ENCODE measurements around the gene CLDND1. TPM values are rescaled to one million over a fixed set of nuclear protein-coding genes. Genes with fewer than 3 reads are reported as not detected.

The CLDND1 gene
- 100 to 1,000 TPM; 190 to 198 TPM for total RNA-seq

DNA sequence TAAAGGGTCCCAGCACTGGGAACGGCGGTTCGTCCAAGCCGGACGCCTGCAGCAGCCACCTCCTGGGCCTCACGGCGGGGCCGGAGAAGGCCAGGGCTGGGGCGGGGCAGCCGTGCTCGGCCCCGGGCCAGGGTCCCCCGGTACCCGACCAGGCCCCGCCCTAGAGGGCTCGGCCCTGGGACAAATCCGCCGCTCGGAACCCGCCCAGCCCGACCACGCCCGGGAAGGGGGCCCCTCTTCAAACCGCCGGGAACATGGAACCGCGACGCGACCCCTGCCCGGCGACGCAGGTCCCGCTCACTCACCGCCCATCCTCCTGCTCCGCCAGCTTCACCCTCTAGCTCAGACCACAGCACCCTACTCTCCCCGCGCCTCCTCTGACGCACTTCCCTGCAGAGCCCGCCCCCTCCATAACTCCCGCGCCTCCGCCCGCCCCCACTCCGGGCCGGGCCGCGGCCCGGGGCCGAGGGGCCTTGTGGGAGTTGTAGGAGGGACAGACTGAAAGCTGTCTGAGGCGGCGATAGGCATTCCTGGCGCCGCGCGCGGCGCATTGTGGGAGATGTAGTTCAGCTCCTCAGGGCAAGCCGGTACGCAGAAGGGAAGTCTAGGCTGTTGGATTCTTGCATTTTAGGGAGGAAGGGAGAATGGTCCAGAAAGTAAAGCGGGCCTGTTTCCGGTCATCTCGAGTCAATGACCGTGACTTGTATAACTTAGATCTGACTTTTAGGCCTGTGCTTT, at the start of gene CLDND1:
CLDND1 (minus strand) TSS at position 359 of the 738 bp plus-strand sequence. CDS start 1,478 bp downstream, outside the sequence.
- ChIA-PET POLR2A (interaction anchor here (1.0 to 3.4 kb wide), 13 partner anchors 8 to 50 kb away, joined by 3 to 27 read pairs (median 4); partner anchors contain the start of gene GPR15), CTCF (interaction anchor here (0.6 to 2.6 kb wide), 11 partner anchors 10 to 75 kb away, joined by 3 to 10 read pairs (median 4); partner anchors contain the start of gene CPOX)
- Mint-ChIP-seq H3K4me1 (ENCODE audit: low read depth) (peaks cover 59% of the 10 kb centered on the region), H3K4me3 (peak within 1 kb of the TSS; percentile 89), H3K27me3 (no peaks in the 10 kb centered on the region), H3K27ac (peak within 1 kb of the TSS; percentile 95), H3K36me3 (ENCODE audit: low read depth) (peaks cover 53% of the 10 kb centered on the region), H3K9me3 (peaks cover 1% of the 10 kb centered on the region)
- TF ChIP-seq, protein P1, sequence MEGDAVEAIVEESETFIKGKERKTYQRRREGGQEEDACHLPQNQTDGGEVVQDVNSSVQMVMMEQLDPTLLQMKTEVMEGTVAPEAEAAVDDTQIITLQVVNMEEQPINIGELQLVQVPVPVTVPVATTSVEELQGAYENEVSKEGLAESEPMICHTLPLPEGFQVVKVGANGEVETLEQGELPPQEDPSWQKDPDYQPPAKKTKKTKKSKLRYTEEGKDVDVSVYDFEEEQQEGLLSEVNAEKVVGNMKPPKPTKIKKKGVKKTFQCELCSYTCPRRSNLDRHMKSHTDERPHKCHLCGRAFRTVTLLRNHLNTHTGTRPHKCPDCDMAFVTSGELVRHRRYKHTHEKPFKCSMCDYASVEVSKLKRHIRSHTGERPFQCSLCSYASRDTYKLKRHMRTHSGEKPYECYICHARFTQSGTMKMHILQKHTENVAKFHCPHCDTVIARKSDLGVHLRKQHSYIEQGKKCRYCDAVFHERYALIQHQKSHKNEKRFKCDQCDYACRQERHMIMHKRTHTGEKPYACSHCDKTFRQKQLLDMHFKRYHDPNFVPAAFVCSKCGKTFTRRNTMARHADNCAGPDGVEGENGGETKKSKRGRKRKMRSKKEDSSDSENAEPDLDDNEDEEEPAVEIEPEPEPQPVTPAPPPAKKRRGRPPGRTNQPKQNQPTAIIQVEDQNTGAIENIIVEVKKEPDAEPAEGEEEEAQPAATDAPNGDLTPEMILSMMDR (IDR thresholded peaks at IDR 0.05) = no peak
- peak; percentile 96 for ATAC-seq
- peak; percentile 97 for DNase-seq
- intact Hi-C loops (cut with micrococcal nuclease) = loop anchor here (2.0 kb wide), 4 partner anchors 18 to 484 kb away; no protein-coding TSS in a partner anchor

DNA sequence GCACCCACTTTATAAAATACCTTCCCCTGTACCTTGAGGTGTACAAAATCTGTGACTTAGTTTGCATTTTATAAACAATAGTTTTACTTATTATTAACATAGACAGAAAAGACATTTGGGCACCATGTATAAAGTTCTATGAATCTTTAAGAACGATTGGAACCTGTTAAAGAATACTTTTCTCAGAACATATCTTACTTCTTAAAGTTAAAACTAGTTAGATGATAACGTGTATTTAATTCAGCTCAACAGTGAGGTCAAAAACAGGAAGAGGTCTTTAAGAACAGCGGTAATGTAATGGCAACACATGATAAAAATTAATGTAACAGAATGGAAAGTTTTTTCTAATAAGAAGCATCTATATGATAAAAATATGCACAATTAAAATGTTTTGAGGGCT, 45.7 kb upstream of the CLDND1 start:
- ATAC-seq (no peak), DNase-seq (no peak)
- Mint-ChIP-seq H3K9me3 (peaks cover 10% of the 10 kb centered on the region), H3K4me3 (no peak overlapping the region), H3K36me3 (ENCODE audit: low read depth) (peaks cover 15% of the 10 kb centered on the region), H3K4me1 (ENCODE audit: low read depth) (peaks cover 71% of the 10 kb centered on the region), H3K27ac (peak overlapping the region; percentile 45), H3K27me3 (no peaks in the 10 kb centered on the region)
- ChIA-PET POLR2A (interaction anchor here (0.6 kb wide), 1 partner anchor 59 kb away, joined by 5 read pairs; no protein-coding TSS in a partner anchor), CTCF (no interaction called here)
- intact Hi-C loops (cut with micrococcal nuclease) = no loop called here
- TF ChIP-seq, protein P1 (IDR thresholded peaks at IDR 0.05) = no peak

DNA sequence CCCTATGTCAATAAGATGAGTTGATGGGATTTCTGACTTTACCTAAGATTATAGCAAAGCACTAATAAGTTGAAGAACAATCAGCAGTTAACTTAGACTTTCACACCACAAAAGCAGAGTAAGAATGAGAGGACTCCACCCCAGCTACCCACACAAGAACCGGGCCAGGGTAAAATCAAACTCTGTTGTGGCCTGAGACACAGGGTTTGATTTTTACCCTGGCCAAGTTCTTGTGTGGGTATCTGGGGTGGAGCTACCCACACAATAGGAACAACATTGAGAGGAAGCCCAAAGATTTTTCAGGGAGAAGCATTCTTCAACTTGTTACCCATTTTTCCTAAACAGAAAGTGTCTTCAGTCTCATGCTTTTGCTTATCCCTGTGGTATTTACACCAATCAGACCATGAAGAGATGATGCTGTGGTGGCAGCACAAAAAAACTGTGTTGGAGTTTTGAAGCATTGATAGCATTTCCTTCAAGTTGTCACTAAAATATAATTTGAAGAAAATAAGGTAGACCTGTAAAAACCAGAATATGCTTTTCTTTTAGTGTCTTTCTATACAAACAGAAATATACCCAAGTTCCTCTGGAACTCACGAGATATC, 45.1 kb upstream of the CLDND1 start:
- ChIA-PET CTCF (no interaction called here), POLR2A (interaction anchor here (0.6 kb wide), 1 partner anchor 60 kb away, joined by 5 read pairs; no protein-coding TSS in a partner anchor)
- Mint-ChIP-seq H3K27ac (peak overlapping the region; percentile 81), H3K4me1 (ENCODE audit: low read depth) (peaks cover 71% of the 10 kb centered on the region), H3K4me3 (no peak overlapping the region), H3K9me3 (peaks cover 10% of the 10 kb centered on the region), H3K27me3 (no peaks in the 10 kb centered on the region), H3K36me3 (ENCODE audit: low read depth) (peaks cover 15% of the 10 kb centered on the region)
- intact Hi-C loops (cut with micrococcal nuclease) = no loop called here
- peak; percentile 49 for DNase-seq
- TF ChIP-seq, protein P1 (IDR thresholded peaks at IDR 0.05) = no peak
- peak; percentile 26 for ATAC-seq

DNA sequence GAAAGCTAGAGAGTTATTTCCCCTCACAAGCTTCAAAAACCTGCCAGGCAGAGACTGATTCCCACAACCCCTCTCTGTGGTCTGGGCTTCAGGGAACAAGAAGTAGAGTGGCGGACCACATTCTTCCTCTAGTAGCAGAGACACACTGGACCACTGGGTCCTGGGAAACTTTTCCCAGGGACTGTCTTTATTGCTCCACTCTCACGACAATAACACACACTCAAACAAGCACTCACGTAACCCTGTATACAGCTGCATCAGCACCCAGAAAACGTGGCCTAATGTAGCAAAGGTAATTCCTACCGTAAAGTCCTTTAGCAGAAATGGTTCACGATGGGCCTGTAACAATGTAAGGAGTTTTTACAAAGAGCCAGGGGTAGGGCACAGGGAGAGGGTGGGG, 43.1 kb upstream of the CLDND1 start:
- ChIA-PET CTCF (interaction anchor here (0.7 to 1.2 kb wide), 5 partner anchors 12 to 43 kb away, joined by 3 to 4 read pairs (median 3); partner anchors contain the start of gene CLDND1), POLR2A (interaction anchor here (0.6 to 2.9 kb wide), 6 partner anchors 10 to 43 kb away, joined by 3 to 25 read pairs (median 8); partner anchors contain the start of gene CLDND1)
- peak overlapping the region; percentile 87 for H3K27ac Mint-ChIP-seq
- no peaks in the 10 kb centered on the region for H3K27me3 Mint-ChIP-seq
- DNase-seq (no peak), ATAC-seq (no peak)
- peaks cover 74% of the 10 kb centered on the region for H3K4me1 Mint-ChIP-seq (ENCODE audit: low read depth)
- H3K9me3 Mint-ChIP-seq = peaks cover 10% of the 10 kb centered on the region
- peak overlapping the region; percentile 54 for H3K4me3 Mint-ChIP-seq
- peaks cover 15% of the 10 kb centered on the region for H3K36me3 Mint-ChIP-seq (ENCODE audit: low read depth)
- intact Hi-C loops (cut with micrococcal nuclease) = loop anchor here (1.0 kb wide), 1 partner anchor 9 kb away; no protein-coding TSS in a partner anchor
- TF ChIP-seq, protein P1 (IDR thresholded peaks at IDR 0.05) = no peak

Data from activated CD8-positive, alpha-beta T cell treated with anti-CD3 and anti-CD28 coated beads for 36 hours (primary cell).